Measurements from ENCODE around the gene BMPER.

BMPER gene

GRCh38 chr7:34081935-34082334, 176.6 kb downstream of the BMPER start:
- in situ Hi-C loops (cut with HindIII; ENCODE audit: low sequenced_read_pairs): no loop called here
- no peak for DNase-seq (ENCODE audit: low read depth, low spot score)
- no peak overlapping the region for H3K4me3 ChIP-seq (ENCODE audit: low read depth, low read length)
- TF ChIP-seq, protein P1, sequence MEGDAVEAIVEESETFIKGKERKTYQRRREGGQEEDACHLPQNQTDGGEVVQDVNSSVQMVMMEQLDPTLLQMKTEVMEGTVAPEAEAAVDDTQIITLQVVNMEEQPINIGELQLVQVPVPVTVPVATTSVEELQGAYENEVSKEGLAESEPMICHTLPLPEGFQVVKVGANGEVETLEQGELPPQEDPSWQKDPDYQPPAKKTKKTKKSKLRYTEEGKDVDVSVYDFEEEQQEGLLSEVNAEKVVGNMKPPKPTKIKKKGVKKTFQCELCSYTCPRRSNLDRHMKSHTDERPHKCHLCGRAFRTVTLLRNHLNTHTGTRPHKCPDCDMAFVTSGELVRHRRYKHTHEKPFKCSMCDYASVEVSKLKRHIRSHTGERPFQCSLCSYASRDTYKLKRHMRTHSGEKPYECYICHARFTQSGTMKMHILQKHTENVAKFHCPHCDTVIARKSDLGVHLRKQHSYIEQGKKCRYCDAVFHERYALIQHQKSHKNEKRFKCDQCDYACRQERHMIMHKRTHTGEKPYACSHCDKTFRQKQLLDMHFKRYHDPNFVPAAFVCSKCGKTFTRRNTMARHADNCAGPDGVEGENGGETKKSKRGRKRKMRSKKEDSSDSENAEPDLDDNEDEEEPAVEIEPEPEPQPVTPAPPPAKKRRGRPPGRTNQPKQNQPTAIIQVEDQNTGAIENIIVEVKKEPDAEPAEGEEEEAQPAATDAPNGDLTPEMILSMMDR (IDR thresholded peaks at IDR 0.05; ENCODE audit: low read depth, low read length): no peak

- in situ Hi-C loops (cut with HindIII; ENCODE audit: low sequenced_read_pairs): no loop called here
- DNase-seq (ENCODE audit: low read depth, low spot score): no peak
- no peak overlapping the region for H3K4me3 ChIP-seq (ENCODE audit: low read depth, low read length)
- TF ChIP-seq, protein P1 (IDR thresholded peaks at IDR 0.05; ENCODE audit: low read depth, low read length): no peak
Measured at GRCh38 chr7:34083440-34083839, 178.1 kb downstream of the BMPER start.

DNA sequence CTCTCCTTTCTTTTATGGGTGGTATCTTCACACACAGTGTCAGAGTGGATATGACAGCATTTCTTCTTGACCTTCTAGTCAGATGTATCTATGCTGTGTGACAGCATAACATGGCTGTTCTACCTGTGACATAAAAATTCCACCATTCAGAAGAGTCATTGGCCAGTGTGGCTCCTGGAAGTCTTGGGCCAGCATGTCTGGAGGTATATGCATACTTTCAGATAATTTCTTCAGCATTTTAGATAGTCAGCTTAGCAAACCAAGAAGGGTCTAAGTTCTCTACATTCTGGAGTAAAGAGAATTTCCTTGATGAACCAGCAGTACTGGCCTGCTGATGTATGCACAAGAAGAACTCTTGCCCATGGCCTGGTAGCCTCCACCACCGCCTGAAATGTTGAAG, 179.3 kb downstream of the BMPER start:
- in situ Hi-C loops (cut with HindIII; ENCODE audit: low sequenced_read_pairs): no loop called here
- no peak overlapping the region for H3K4me3 ChIP-seq (ENCODE audit: low read depth, low read length)
- TF ChIP-seq, protein P1 (IDR thresholded peaks at IDR 0.05; ENCODE audit: low read depth, low read length): no peak
- no peak for DNase-seq (ENCODE audit: low read depth, low spot score)

- DNase-seq (ENCODE audit: low read depth, low spot score): no peak
- TF ChIP-seq, protein P1 (IDR thresholded peaks at IDR 0.05; ENCODE audit: low read depth, low read length): no peak
- H3K4me3 ChIP-seq (ENCODE audit: low read depth, low read length): no peak overlapping the region
- in situ Hi-C loops (cut with HindIII; ENCODE audit: low sequenced_read_pairs): no loop called here
Measured at GRCh38 chr7:34086064-34086463, 180.7 kb downstream of the BMPER start.

GRCh38 chr7:34086981-34087380, 181.6 kb downstream of the BMPER start:
- in situ Hi-C loops (cut with HindIII; ENCODE audit: low sequenced_read_pairs): no loop called here
- DNase-seq (ENCODE audit: low read depth, low spot score): no peak
- TF ChIP-seq, protein P1 (IDR thresholded peaks at IDR 0.05; ENCODE audit: low read depth, low read length): no peak
- no peak overlapping the region for H3K4me3 ChIP-seq (ENCODE audit: low read depth, low read length)

GRCh38 chr7:34087892-34088891, 182.9 kb downstream of the BMPER start:
- peak; percentile 24 for DNase-seq (ENCODE audit: low read depth, low spot score)
- in situ Hi-C loops (cut with HindIII; ENCODE audit: low sequenced_read_pairs): no loop called here
- TF ChIP-seq, protein P1 (IDR thresholded peaks at IDR 0.05; ENCODE audit: low read depth, low read length): peak; percentile 75
- no peak overlapping the region for H3K4me3 ChIP-seq (ENCODE audit: low read depth, low read length)
